Measurements from ENCODE around the gene CCDC12.

Gene CCDC12

DNA sequence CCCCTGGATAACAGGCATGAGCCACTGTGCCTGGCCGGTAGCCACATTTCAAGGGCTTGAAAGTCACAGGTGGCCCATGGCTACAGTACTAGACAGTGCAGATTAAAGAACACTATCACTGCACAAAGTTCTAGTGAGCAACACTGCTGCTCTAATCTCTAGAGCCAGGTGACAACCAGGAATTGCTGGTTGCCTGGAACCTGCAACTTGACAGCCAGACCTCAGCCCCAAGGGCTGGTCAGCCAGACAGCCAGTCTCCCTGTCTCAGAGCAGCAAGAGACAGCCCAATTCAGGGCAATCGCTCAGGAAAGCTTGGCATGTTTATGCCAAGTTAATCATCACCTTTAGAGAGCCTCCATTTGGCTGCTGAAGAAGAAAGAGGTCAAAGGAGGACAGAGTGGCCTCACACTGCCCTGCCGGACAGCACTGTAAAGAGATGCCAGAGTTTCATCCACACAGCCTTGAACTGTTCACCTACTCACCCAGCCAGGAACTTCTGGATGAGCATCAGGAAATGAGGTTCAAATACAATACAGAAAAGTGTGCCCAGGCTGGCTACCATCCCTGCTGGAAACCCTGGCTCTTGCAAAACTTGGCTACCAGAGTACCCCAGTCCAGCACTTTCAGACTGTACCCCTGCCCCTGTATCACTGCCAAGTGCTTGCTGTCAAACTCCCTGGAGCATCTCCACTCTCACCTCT lies 6.0 kb downstream of the CCDC12 start:
- peaks cover 98% of the 10 kb centered on the region for H3K79me2 ChIP-seq (ENCODE audit: insufficient read depth, low read length)
- peaks cover 90% of the 10 kb centered on the region for H4K20me1 ChIP-seq (ENCODE audit: insufficient read depth, low read length)
- no peak for DNase-seq
- TF ChIP-seq, protein P1, sequence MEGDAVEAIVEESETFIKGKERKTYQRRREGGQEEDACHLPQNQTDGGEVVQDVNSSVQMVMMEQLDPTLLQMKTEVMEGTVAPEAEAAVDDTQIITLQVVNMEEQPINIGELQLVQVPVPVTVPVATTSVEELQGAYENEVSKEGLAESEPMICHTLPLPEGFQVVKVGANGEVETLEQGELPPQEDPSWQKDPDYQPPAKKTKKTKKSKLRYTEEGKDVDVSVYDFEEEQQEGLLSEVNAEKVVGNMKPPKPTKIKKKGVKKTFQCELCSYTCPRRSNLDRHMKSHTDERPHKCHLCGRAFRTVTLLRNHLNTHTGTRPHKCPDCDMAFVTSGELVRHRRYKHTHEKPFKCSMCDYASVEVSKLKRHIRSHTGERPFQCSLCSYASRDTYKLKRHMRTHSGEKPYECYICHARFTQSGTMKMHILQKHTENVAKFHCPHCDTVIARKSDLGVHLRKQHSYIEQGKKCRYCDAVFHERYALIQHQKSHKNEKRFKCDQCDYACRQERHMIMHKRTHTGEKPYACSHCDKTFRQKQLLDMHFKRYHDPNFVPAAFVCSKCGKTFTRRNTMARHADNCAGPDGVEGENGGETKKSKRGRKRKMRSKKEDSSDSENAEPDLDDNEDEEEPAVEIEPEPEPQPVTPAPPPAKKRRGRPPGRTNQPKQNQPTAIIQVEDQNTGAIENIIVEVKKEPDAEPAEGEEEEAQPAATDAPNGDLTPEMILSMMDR (IDR thresholded peaks at IDR 0.05; ENCODE audit: borderline replicate concordance, extremely low read depth, low read length, poor library complexity, severe bottlenecking) = no peak
- no peak for TF ChIP-seq EZH2 (IDR thresholded peaks at IDR 0.05; ENCODE audit: borderline replicate concordance, low read depth, low read length, severe bottlenecking)
- H3K4me1 ChIP-seq (ENCODE audit: insufficient read depth, low read length) = peaks cover 29% of the 10 kb centered on the region
- peaks cover 68% of the 10 kb centered on the region for H3K36me3 ChIP-seq (ENCODE audit: insufficient read depth, low read length)
- no peak; the same call in 2 of the 3 replicates for ATAC-seq (ENCODE audit: insufficient read depth, low read depth)
- no peak overlapping the region for H2AFZ ChIP-seq (ENCODE audit: low read depth, low read length)
- H3K9me3 ChIP-seq (ENCODE audit: insufficient read depth, low read length, severe bottlenecking) = no peaks in the 10 kb centered on the region
- no peak overlapping the region for H3K27ac ChIP-seq (ENCODE audit: low read length)
- no peak overlapping the region for H3K4me3 ChIP-seq (ENCODE audit: low read depth in 1 of 2, low read length in 2 of 2)
- H3K27me3 ChIP-seq (ENCODE audit: insufficient read depth, low read length, poor library complexity) = no peaks in the 10 kb centered on the region
- H3K9ac ChIP-seq (ENCODE audit: low read depth, low read length) = no peak overlapping the region
- no peak overlapping the region for H3K4me2 ChIP-seq (ENCODE audit: insufficient read depth, low read length)

DNA sequence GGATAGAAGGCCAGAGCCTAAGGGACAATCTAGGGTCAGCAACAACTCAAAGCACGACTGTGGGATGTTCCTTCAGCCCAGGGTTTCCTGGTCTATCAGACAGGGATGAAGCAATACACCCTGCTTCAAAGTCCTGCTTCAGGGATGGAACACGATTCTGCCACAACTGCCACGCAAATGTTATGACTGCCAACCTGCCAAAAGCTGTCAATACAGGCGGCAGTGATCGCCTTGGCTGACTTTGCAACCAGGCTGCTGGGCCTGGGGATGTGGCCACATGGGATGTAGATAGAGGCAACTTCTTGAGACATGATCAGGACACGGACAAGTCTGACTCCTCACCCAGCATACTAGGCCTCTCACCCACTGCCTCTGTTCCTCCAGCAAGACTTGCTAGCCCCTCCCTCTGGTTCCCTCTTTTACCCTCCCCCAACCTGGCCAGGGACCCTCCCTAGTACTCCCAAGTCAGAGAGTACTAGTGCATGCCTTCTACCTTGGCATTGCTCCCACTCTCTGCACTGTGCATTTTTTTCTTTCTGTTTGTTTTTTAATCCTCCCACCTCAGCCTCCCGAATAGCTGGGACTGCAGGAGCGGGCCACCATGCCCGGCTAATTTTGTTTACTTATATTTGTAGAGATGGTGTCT lies 7.6 kb downstream of the CCDC12 start:
- TF ChIP-seq EZH2 (IDR thresholded peaks at IDR 0.05; ENCODE audit: borderline replicate concordance, low read depth, low read length, severe bottlenecking) = no peak
- TF ChIP-seq, protein P1 (IDR thresholded peaks at IDR 0.05; ENCODE audit: borderline replicate concordance, extremely low read depth, low read length, poor library complexity, severe bottlenecking) = no peak
- H4K20me1 ChIP-seq (ENCODE audit: insufficient read depth, low read length) = peaks cover 84% of the 10 kb centered on the region
- H3K27ac ChIP-seq (ENCODE audit: low read length) = peak overlapping the region; percentile 37; the same call in 1 of the 2 replicates
- ATAC-seq (ENCODE audit: insufficient read depth, low read depth) = no peak
- no peak overlapping the region for H3K4me3 ChIP-seq (ENCODE audit: low read depth in 1 of 2, low read length in 2 of 2)
- no peak overlapping the region for H3K4me2 ChIP-seq (ENCODE audit: insufficient read depth, low read length)
- no peak overlapping the region for H3K9ac ChIP-seq (ENCODE audit: low read depth, low read length)
- no peak overlapping the region for H2AFZ ChIP-seq (ENCODE audit: low read depth, low read length)
- no peak for DNase-seq
- no peaks in the 10 kb centered on the region for H3K9me3 ChIP-seq (ENCODE audit: insufficient read depth, low read length, severe bottlenecking)
- peaks cover 14% of the 10 kb centered on the region for H3K4me1 ChIP-seq (ENCODE audit: insufficient read depth, low read length)
- H3K36me3 ChIP-seq (ENCODE audit: insufficient read depth, low read length) = peaks cover 65% of the 10 kb centered on the region
- no peaks in the 10 kb centered on the region for H3K27me3 ChIP-seq (ENCODE audit: insufficient read depth, low read length, poor library complexity)
- peaks cover 91% of the 10 kb centered on the region for H3K79me2 ChIP-seq (ENCODE audit: insufficient read depth, low read length)

DNA sequence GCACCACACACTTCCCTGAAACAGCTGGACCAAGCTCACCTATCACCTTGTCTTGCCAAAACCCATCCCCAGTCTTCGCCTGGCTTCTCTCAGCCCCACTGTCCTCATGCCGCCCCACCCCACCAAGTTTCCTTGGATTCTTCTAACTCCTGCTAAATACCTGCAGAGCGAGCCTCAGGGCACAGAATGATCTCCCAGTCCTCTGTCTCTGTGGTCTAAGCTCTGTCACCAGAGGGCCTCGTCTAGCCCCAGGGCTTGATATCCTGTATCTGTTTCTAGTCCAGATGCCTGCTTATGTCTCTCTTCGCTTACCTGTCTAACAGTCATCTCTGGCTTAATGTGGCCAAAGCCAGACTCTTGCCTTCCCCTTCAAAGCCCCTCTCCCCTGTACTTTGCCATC lies 9.7 kb downstream of the CCDC12 start:
- no peak overlapping the region for H3K4me2 ChIP-seq (ENCODE audit: insufficient read depth, low read length)
- no peak overlapping the region for H2AFZ ChIP-seq (ENCODE audit: low read depth, low read length)
- H4K20me1 ChIP-seq (ENCODE audit: insufficient read depth, low read length) = peaks cover 77% of the 10 kb centered on the region
- TF ChIP-seq EZH2 (IDR thresholded peaks at IDR 0.05; ENCODE audit: borderline replicate concordance, low read depth, low read length, severe bottlenecking) = no peak
- TF ChIP-seq, protein P1 (IDR thresholded peaks at IDR 0.05; ENCODE audit: borderline replicate concordance, extremely low read depth, low read length, poor library complexity, severe bottlenecking) = peak; percentile 16
- no peak for DNase-seq
- no peaks in the 10 kb centered on the region for H3K9me3 ChIP-seq (ENCODE audit: insufficient read depth, low read length, severe bottlenecking)
- H3K4me1 ChIP-seq (ENCODE audit: insufficient read depth, low read length) = peaks cover under 1% of the 10 kb centered on the region; the same call in 1 of the 2 replicates
- peaks cover 60% of the 10 kb centered on the region for H3K36me3 ChIP-seq (ENCODE audit: insufficient read depth, low read length)
- peak; percentile 44; the same call in 1 of the 3 replicates for ATAC-seq (ENCODE audit: insufficient read depth, low read depth)
- no peak overlapping the region for H3K4me3 ChIP-seq (ENCODE audit: low read depth in 1 of 2, low read length in 2 of 2)
- no peak overlapping the region for H3K9ac ChIP-seq (ENCODE audit: low read depth, low read length)
- peaks cover 86% of the 10 kb centered on the region for H3K79me2 ChIP-seq (ENCODE audit: insufficient read depth, low read length)
- H3K27me3 ChIP-seq (ENCODE audit: insufficient read depth, low read length, poor library complexity) = no peaks in the 10 kb centered on the region
- H3K27ac ChIP-seq (ENCODE audit: low read length) = no peak overlapping the region

Measured in DND-41 (cell line).